CD4-positive, alpha-beta T cell treated with Interleukin-12 subunit alpha and Interleukin-12 subunit beta, for 1 hour (primary cell): ENCODE results near the gene SRP9.

Source experiments
- DNase-seq: peaks from one replicate; pipeline ENCODE4 v3.0.0-alpha.2; 2020

SRP9 gene

DNA sequence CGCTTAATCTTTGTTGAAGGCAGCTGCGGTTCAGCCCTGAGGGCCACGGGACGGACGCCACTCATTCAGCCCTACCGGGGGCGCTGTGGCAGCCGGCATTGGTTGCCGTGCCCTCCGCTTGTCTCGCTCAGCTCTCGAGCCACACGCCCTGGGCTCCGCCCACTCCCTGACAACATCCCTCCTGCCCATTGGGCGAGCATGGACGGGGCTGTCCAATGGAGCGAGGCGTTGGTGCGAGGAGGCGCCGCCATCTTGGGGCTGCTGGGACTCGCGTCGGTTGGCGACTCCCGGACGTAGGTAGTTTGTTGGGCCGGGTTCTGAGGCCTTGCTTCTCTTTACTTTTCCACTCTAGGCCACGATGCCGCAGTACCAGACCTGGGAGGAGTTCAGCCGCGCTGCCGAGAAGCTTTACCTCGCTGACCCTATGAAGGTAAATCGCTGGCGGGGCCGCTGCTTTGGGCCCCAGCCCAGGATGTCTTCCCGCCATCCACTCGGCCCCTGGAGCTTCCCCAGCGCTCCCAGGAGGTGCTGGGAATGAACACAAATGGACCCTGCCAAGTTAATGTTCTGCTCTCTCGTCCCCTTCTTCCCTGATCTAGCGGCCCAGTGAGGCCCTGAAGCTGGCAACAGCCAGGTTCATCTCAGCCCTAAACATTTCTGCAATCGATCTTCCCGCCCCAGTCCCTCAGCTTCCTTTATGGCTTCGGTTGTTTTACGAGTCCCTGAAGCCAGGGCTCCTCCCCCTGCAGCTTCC, at the start of gene SRP9:
Gene SRP9 (plus strand): TSS at position 244 of the 754 bp plus-strand sequence. CDS start 115 bp downstream, at position 359.
- peak; percentile 99 for DNase-seq

- no peak for DNase-seq
These were observed 46.1 kb upstream of the SRP9 start for GRCh38 chr1:225731491-225731890.

GRCh38 chr1:225733254-225733653, 44.4 kb upstream of the SRP9 start:
- no peak for DNase-seq

GRCh38 chr1:225735252-225736149, 42.1 kb upstream of the SRP9 start:
- DNase-seq: no peak

DNA sequence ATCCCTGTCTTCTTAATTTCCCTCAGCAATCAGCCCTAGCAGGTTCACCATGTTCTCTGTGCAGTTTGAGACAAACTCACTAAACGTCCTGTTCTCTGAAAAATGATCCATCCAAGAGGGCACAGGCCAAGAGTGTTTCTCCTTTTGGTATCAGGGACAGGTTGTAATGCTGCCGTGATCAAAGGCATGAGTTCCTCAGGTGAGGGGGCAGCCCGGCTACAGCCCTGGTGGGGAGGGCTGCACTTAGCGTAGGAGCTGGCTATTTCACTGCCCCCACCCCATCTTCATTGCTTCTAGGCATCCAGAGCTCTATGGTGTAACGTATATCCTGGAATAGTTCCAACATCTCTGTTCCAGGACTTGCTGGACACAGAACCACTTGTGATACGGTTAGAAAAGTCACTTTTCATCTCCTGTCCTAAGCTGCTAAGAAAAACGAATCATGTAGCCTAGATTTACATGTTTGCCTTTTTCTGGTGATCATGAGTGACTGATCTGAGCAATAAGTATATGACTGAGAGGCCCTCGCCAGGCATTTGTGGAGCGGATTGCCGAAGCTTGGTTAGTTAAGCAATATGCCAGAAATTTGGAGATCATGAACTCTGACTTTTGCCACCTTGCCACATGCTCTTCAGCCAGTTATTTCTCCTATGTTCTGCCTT, 41.1 kb upstream of the SRP9 start:
- no peak for DNase-seq

DNA sequence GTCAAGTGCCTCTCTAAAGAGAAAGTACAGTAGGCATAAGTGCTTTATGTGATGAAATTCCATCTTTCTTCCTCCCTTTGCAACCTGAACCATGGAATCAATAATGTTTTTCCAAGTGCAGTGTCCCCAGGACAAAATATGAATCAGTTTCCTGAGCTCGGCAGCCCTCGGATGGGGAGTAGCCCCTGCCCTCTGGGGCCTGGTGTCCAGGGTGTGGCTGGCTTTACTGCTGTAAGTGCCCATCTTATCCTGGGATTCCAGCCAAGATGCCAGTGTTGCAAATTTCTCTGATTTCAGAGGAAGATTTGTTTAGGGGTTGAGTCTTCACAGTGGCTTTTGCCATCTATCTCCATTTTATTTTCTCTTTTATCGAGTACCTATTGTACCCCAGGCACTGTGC, 40.5 kb upstream of the SRP9 start:
- no peak for DNase-seq

GRCh38 chr1:225737866-225738265, 39.8 kb upstream of the SRP9 start:
- DNase-seq: no peak

DNA sequence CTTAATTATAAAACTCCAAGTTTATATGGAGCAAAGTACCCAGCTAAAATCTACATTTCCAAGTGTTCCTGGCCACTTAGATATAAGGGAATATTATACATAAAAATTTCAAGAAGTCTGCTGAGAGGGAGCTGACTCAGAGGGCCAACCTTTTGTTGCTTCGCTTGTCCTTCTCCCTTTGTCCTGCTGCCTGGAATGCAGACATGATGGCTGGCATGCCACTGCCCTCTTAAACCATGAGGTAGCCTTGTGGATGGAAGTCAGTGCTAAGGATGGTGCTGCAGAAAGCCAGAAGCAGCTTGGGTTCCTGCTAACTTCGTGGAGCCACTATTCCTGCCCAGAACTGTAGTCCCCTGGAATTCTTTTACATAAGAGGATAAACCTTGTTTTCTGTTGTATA, 38.9 kb upstream of the SRP9 start:
- no peak for DNase-seq

GRCh38 chr1:225739542-225740107, 38.0 kb upstream of the SRP9 start:
- no peak for DNase-seq

- no peak for DNase-seq
These were observed 32.9 kb upstream of the SRP9 start for GRCh38 chr1:225744745-225745144.

GRCh38 chr1:225745273-225745672, 32.4 kb upstream of the SRP9 start:
- DNase-seq: no peak

DNA sequence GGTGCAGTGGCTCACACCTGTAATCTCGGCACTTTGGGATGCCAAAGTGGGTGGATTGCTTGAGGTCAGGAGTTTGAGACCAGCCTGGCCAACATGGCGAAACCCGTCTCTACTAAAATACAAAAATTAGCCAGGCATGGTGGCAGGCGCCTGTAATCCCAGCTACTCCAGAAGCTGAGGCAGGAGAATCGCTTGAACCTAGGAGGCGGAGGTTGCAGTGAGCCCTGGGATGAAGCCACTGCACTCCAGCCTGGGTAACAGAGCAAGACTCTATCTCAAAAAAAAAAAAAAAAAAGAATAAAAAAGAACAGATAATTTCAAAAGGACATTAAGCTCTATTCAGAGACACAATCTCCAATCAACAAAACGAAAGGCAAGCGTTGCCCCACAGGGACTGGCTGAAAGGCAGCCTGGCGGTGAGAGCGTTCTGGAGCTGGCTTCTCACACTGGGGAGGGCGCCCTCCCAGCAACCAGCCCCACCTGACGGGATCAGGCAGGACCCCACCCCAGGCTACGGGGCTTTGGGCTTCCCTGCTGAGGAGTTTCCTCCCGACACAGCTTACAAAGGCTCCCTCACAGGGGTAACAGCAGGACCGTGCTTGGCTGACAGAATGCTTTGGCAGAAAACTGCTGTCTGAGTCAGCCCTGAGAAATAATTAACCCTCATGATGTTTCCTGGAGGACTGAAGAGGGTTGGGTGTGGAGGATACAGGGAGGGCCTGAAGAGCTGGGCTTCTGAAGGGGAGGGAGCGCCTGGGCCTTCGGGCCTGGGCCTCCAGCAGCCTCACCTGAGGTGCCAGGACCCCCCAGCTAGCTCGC, 31.1 kb upstream of the SRP9 start:
- no peak for DNase-seq

DNA sequence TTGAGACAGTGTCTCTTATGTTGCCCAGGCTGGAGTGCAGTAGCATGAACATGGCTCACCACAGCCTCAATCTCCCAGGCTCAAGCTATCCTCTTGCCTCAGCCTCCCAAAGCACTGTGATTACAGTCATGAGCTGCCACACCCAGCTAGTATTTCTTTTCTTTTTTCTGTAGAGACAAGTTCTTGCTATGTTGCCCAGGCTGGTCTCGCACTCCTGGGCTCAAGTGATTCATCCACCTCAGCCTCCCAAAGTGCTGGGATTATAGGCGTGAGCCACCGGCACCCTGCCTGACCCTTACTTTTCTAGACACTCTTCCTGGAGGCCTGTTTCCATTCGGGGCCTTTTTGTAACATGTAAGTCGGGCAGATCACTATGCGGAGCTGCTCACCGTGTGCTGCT, 30.1 kb upstream of the SRP9 start:
- no peak for DNase-seq

GRCh38 chr1:225748529-225748928, 29.1 kb upstream of the SRP9 start:
- DNase-seq: no peak

DNA sequence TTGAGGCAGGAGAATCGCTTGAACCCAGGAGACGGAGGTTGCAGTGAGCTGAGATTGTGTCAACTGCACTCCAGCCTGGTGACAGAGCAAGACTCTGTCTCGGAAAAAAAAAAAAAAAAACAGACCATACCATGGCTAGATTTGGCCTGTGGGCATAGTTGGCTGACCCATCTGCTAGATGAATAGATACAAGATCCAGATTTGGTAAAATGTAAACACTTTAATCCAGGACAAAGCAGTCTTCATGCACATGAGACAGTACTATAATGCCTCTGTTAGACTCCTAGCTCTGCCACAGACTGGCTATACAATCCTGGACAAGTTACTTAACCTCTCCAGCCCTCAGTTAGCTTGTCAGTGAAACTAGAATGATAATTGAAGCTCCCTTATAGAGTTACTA, 27.9 kb upstream of the SRP9 start:
- no peak for DNase-seq

GRCh38 chr1:225750420-225750819, 27.2 kb upstream of the SRP9 start:
- DNase-seq: no peak

DNA sequence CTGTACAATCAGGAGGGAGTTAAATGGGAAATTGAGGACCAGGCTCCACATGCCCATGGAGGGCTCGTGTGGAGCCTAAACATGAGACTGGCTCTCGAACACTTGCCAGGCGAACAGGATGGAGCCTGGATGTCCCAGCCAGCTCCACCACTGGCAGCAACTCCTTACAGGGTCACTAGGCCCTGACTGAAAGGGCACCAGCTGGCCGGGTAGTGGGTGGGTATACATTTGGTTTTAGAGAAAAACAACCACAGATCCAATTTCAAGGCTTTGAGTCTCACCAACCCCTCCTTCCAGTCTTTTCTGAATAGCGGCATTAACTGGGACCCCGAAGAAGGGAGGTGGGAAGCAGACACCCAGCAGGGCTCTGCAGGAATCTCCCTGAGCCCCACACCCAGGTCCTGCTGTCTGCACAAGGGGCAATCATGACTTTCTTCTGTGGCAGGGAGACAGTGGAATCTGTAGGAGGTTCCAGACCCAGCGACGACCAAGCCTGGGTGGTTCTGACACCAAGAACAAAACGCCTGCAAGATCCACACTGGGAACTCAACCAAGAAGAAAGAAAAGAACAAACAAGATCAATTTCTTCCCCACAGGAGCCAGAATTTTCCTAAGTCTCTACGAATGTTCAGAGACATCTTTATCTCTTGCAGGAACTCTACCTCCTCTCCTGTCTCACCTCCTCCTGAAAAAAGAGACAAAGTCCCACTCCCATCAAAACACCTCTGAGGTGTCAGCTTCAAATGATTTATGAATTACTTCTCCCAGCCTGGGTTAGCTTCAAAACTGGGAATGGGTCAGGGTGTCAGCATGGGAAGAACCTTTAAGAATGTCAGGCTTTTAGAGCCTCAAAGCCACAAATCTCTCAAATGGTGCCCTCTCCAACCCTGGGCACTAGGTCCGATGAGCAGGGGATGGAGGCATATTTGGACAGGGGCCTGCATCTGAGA, 26.5 kb upstream of the SRP9 start:
- DNase-seq: no peak

DNA sequence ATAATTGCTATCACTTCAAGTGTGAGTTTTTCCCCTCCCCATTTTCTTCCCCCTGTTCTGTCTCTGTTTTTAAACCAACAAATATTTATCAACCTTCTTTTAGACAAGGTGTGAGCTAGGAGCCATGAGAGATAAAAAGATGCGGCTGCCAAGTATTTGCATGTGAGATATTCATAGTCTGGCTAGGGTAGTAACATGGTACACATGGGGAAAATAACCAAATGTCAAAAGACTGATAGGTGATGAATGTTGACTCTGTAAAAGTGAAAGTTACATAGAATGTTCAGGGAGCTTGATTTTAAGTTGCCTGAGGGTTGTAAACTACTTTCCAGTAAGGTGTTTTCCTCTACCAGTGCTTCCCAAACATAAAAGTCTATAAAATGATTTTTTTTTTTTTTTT, 25.4 kb upstream of the SRP9 start:
- DNase-seq: no peak

- DNase-seq: no peak
These were observed 22.5 kb upstream of the SRP9 start for GRCh38 chr1:225754940-225755641.

DNA sequence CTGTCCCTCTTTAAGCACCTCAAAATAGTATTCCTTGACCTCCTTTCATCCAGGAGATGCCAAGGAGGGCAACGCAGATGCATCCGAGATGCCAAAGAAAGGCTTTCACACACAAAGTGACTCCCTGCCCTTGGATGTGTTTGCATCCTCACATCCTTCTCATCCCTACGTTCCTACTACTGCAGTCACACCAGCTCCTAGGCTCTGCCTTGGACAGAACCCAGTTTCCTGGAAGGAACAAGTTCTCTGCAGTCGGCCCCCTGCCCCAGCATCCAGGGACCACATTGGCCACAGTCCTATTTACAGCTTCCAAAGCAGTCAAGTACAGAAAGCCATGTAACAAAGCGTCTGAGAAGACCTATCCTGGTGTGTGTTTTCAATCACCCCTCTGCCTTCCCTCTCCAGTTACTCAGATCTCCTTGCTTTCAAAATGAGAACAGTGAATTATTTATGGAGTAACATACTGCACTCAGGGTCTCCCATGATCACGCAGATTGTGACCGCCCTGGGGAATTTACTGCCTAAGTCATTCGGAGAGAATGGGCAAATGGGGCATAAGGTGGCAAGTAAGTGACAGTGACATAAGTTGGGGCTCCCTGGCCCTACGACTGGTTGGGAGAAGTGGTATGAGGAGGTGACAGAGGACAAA, 21.8 kb upstream of the SRP9 start:
- DNase-seq: no peak
